ENCODE results near the gene TMEM154. TPM values are rescaled to one million over a fixed set of nuclear protein-coding genes. Genes with fewer than 3 reads are reported as not detected.

TMEM154 gene
- total RNA-seq, 1 donor from 2014 or later: 0.47 TPM

- no peak for DNase-seq
Measured at GRCh38 chr4:152590179-152591031, 89.4 kb downstream of the TMEM154 start.

DNA sequence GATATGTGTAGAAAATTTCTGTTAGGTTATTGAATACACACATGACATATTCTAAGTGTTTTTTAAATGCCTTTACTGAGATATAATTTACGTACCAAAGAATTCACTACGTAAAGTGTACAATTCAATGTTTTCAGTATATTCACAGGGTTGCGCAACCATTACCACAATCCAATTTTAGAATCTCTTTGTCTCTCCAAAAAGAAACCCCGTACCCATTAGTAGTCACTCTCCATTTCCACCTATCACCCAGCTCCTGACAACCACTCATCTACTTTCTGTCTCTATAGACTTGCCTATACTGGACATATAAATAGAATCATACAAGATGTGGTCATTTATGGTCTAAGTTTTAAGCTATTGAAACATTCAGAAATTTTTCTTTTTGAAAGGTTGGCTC lies 90.9 kb downstream of the TMEM154 start:
- DNase-seq: no peak

- DNase-seq: no peak
Measured at GRCh38 chr4:152587127-152587526, 92.7 kb downstream of the TMEM154 start.

- no peak for DNase-seq
Measured at GRCh38 chr4:152586668-152587067, 93.1 kb downstream of the TMEM154 start.

- DNase-seq: no peak
Measured at GRCh38 chr4:152585023-152585441, 94.8 kb downstream of the TMEM154 start.

DNA sequence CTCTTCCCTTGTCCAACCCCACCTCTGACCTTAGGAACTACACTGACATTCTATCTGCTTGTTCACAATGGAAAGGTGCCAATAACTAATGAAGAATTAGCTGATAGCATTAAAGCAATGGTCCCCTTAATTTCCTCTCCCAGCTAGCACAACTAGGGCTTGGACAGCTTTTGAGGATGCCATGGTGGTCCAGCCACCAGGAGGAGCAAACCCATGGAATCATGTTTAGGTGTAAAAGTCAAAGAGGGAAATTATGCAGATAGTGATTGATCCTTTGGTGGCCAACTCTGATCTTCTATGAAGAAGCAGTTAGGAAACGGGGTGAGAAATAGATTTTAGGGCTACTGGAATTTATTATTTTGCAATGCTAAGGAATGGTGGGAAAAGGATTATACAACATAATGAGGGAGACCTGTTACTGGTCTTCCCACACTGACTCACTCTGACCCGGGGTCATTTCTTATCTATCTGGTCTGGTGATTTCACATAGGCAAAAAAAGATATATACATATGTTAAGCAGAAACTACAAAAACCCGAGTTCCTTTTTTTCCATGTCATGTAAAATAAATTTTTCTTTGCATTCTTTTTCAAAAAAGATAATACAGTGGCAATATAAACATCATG lies 98.1 kb downstream of the TMEM154 start:
- no peak for DNase-seq

DNA sequence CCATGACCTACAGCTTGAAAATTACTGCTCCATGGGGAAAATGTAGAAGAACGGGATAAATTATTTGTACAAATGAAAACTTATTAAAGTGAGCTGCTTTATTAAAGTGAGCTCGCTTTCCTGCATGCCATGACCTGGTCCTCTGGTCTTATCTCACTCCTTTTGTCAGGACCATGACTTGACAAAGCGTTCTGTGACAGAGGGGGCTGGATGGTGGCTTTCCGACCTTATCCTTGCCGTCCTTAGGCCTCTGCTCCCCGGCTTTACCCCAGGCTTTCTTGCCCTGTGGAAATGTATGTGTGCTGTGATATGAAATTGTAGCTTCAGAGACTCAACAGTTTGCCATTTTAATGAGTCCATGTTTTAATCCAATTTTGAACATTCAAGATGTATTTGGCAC lies 99.9 kb downstream of the TMEM154 start:
- DNase-seq: no peak

DNA sequence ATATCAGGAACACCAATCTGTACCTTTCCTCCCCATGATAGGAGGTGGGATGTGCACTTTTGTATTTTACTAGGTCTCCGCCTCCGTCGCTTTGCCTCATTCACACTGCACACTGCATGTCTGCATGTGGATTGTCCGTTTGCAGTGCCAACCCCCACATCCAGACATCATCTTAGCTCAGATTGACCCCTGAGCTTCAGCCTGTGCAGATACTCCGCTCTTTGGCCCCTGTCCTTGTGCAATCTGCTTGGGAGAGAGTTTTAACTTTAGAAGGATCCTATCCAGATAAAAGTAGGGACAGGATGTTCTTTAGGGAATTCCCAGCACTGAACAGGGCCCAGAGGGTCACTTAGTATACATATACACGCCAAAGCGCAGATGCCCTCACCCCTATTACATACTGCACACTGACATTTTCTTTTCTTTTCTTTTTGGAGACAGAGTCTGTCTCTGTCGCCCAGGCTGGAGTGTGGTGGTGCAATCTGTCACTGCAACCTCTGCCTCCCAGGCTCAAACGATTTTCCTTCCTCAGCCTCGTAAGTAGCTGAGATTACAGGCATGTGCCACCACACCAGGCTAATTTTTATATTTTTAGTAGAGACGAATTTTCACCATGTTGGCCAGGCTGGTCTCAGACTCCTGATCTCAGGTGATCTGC lies 100.6 kb downstream of the TMEM154 start:
- no peak for DNase-seq

GRCh38 chr4:152578670-152579069 lies 101.1 kb downstream of the TMEM154 start:
- DNase-seq: no peak

DNA sequence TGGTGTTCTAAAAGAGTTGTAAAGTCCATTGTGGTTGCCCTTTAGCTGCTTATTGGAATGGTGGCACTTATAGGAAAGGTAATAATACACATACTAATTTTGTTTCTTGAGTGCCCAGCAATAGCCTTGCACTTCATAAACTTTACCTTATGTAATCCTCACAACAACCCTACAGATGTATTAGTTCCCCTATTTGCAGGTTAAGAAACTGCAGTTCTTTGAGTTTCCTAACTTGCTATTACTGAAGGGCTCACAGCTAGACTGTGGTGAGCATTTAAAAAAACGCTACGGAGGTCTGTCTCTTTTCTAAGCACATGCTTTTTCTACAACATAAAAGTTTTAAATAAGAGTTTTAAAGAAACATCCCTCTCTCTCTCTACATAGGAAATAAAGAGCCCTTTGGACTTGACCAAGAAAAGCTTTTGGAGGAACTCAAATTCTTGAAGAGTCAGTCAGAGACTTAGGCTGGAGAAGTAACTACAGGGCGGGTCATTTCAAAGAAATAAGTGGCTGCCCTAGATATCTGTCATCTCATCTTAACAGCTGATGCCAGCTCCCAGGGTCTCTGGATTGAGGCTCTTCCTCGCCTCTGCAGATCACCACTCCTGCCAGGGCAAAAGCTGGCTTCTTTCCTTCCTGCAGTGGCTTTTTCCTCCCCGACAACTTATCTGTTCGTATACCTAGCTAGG lies 101.9 kb downstream of the TMEM154 start:
- DNase-seq: no peak

DNA sequence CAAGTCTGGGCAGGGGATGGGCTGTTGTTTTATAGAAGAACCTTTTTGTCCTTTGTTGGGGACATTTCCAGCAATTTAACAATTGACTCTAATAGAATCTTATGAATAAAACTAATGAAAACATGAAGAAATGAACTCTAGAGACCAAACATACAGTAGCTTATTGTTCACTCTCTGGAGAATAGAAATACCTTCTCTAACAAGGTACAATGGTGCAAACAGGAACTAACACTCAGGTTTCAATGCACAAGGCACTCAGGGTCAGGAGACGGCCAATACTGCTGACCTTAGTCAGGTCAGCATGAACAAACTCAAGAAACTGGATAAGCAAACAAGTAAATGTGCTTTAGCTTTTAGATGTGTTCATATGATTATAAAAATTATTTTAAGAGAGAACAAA lies 104.3 kb downstream of the TMEM154 start:
- no peak for DNase-seq

GRCh38 chr4:152573861-152574260 lies 105.9 kb downstream of the TMEM154 start:
- no peak for DNase-seq

DNA sequence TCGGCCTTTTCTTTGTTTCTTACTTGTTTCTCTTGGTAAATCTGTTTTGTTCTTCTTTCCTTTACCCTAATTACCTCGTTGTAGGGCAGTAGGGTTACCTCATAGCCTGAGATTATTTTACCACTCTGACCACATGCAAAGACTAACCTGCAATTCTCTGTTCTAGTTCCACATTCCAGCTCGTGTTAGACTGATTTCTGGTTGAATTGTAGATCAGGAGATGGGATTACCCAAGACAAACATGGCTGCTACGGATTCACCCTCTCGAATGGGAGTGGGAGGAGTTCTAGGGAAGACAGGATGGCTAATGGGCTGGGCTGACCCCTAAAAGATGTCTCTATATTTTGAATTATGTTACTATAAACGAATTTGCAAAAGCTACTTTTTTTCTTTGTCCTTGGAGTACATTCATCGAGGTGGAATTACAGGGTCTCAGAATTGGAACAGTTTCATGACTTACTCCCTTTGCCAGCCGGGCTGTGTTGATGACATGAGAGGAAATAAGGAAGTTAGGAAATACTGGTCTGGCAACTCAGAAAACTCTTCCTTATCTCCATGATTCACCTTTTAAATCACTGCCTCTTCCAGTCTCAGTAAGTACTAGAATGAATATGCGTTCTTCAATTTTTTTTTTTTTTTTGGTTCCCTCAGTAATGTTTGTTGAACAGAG lies 107.2 kb downstream of the TMEM154 start:
- no peak for DNase-seq

GRCh38 chr4:152571770-152572169 lies 108.0 kb downstream of the TMEM154 start:
- DNase-seq: no peak

DNA sequence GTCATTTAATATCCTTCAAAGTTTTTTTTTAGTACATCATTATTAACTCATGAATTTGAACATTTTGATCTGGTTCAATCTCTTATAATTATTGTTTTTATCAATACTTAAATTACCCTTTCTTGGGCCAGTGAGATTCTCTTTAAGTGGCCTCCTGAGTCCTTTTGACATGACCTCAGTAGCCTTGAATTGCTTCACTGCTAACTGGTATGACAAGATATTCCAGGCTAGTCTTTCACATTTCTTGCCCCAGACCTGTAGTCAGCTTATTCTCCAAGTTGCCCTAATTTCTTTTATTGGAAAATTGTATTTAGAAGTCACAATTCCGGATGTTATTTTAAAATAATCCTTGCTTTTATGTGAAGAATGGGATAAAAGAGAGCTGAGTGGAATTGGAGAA lies 108.5 kb downstream of the TMEM154 start:
- no peak for DNase-seq

Other genes starting within 250 kb of the TMEM154 start
- 285 TPM for gene FBXW7, start 143.9 kb downstream of the TMEM154 start, total RNA-seq
- gene TIGD4, start 99.7 kb upstream of the TMEM154 start, total RNA-seq: 2.7 TPM
- 46.8 TPM for gene ARFIP1, start 100.0 kb upstream of the TMEM154 start, total RNA-seq

Measured in occipital lobe (tissue), 2 donors.